GM19238 (cell line): ENCODE data around the gene PLA2G4F.

Experiments used
- DNase-seq: peaks from one replicate; pipeline ENCODE4 v3.0.0; 2011; ENCODE audit warnings: low spot score; ENCODE audit not compliant: insufficient read length

PLA2G4F gene, protein sequence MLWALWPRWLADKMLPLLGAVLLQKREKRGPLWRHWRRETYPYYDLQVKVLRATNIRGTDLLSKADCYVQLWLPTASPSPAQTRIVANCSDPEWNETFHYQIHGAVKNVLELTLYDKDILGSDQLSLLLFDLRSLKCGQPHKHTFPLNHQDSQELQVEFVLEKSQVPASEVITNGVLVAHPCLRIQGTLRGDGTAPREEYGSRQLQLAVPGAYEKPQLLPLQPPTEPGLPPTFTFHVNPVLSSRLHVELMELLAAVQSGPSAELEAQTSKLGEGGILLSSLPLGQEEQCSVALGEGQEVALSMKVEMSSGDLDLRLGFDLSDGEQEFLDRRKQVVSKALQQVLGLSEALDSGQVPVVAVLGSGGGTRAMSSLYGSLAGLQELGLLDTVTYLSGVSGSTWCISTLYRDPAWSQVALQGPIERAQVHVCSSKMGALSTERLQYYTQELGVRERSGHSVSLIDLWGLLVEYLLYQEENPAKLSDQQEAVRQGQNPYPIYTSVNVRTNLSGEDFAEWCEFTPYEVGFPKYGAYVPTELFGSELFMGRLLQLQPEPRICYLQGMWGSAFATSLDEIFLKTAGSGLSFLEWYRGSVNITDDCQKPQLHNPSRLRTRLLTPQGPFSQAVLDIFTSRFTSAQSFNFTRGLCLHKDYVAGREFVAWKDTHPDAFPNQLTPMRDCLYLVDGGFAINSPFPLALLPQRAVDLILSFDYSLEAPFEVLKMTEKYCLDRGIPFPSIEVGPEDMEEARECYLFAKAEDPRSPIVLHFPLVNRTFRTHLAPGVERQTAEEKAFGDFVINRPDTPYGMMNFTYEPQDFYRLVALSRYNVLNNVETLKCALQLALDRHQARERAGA

GRCh38 chr15:42156243-42156922 is at the start of gene PLA2G4F:
Gene PLA2G4F, minus strand, starts transcription at chr15:42156636. Its CDS starts 87 bp downstream, at chr15:42156549.
- DNase-seq: no peak

DNA sequence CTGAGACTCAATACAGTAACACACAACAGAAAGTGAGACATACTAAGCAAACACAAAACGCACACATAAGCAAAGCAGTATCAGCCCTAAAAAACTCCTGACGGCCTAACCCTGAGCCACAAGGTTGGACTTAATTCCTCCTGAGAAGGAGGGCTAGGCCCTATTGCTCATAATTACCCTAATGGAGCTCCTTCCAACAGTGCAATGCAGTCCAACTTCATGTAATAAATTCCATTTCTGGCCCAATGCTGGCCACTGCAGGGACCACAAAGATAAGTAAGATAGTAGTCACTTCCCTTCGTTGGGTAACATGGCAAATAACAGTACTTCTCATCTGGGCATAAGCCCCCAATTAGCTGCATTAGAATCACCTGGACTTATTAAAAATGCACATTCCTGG is 47.5 kb upstream of the PLA2G4F start:
- DNase-seq: no peak

DNA sequence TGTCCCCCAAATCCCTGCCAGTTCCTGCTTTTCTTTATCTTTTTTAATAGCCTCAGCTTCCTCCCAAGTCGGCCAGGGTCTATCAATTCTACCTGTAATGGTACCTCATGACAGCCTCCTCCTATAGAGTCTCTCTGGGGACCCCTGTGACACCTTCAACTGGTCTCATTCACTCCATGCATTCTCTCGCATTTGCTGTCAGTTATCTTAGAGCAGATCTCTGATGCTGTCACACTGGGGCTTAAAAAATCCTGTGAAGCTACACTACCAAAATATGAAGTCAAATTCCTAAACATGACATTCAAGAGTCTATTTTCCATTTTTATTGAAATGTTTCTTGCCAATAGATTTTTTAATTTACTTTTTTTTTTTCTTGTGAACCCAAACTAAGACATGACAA is 46.2 kb upstream of the PLA2G4F start:
- no peak for DNase-seq

DNA sequence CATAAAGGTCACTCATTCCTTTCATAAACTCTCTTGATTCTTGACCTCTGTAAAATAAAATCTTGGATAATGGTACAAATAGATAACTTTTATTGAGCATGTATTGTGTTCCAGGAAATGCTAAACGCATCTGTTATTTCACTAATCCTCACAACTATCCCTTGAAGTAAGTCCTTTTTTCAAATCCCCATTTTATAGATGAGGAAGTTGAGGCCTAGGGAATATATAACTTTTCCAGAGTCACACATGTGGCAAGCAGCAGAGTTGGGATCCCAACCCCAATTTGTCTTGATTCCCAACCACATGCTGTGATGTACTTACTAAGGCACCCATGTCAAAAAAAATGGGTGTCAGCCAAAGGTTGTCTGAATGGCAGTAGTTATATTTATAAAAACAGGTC is 45.4 kb upstream of the PLA2G4F start:
- no peak for DNase-seq

GRCh38 chr15:42199126-42199525 is 42.7 kb upstream of the PLA2G4F start:
- DNase-seq: no peak

- DNase-seq: no peak
Measured at GRCh38 chr15:42198516-42198915, 42.1 kb upstream of the PLA2G4F start.

- DNase-seq: no peak
Measured at GRCh38 chr15:42194513-42194912, 38.1 kb upstream of the PLA2G4F start.

GRCh38 chr15:42193383-42193782 is 36.9 kb upstream of the PLA2G4F start:
- DNase-seq: no peak

GRCh38 chr15:42191610-42192346 is 35.3 kb upstream of the PLA2G4F start:
- no peak for DNase-seq

DNA sequence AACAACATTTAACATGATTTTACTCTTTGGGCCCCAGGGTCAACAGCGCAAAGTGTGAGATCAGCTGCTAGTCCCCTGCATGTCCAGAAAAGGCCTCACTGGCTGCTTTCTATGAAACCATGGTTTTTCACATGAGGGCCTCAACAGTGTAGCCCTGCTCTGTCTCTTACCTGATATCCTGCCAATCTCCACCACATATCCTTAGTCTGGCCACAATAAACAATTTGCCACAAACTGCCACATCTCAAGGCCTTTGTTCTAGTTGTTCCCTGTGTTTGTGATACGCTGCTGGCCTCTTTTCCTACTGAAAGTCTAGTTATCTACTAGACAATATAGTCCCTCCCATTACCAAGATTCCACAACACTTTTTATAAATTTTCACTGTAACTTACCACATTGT is 33.9 kb upstream of the PLA2G4F start:
- DNase-seq: no peak

GRCh38 chr15:42185801-42186200 is 29.4 kb upstream of the PLA2G4F start:
- no peak for DNase-seq

- DNase-seq: no peak
Measured at GRCh38 chr15:42184736-42185135, 28.3 kb upstream of the PLA2G4F start.

- DNase-seq: no peak
Measured at GRCh38 chr15:42184296-42184695, 27.9 kb upstream of the PLA2G4F start.

DNA sequence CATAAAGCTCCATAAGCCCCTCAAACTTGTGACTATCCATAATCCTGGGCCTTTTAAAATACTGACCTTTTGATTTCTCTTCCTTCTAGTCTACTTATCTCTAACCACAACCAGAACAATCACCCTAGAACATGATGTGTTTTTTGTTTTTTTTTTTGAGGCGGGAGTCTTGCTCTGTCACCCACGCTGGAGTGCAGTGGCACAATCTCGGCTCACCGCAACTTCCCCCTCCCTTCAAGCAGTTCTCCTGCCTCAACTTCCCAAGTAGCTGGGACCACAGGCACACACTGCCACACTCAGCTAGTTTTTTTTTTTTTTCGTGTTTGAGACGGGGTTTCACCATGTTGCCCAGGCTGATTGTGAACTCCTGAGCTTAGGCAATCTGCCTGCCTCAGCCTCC is 26.5 kb upstream of the PLA2G4F start:
- no peak for DNase-seq

- no peak for DNase-seq
Measured at GRCh38 chr15:42182328-42182886, 26.0 kb upstream of the PLA2G4F start.

DNA sequence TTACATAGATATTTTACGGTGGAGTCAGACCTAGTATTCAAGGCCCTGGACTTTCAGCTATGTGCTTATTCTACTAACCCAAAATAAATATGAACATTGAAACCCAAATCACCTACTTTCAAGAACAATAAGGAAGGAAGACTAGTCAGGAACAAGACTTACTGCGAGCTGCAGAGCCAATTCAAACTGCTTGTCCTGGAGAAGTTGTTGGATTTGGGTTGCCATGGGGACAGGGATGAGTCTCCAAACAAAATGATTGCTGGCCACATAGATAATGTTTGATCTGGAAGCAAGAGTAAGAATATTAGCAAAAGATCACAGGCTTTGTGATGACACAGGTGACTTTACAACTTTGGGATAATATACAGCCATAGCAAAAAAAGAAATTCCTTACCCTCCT is 21.6 kb upstream of the PLA2G4F start:
- no peak for DNase-seq

DNA sequence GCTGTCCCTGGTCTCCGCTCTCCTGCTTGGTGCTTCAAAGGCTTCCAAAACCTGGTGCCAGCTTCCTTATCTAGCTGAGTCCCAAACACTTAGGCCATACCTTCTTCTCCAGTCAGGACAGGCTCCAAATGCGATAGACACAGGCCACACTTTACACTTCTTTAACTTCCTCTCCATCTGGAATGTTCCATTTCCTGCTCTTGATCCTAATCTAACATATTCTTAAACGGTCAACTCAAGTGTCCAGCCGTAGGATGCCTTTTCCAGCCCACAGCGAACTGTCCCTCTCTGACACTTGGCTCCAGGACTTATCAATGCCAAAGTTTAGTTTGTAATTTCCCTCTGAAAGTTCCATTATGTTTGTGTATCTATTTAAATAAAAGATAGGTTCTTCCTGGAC is 19.2 kb upstream of the PLA2G4F start:
- no peak for DNase-seq

- DNase-seq: no peak
Measured at GRCh38 chr15:42172475-42172874, 16.0 kb upstream of the PLA2G4F start.

GRCh38 chr15:42171795-42172194 is 15.4 kb upstream of the PLA2G4F start:
- DNase-seq: no peak

- no peak for DNase-seq
Measured at GRCh38 chr15:42171122-42171521, 14.7 kb upstream of the PLA2G4F start.
